Measurements from ENCODE around the gene VWA2. TPM values are rescaled to one million over a fixed set of nuclear protein-coding genes. Genes with fewer than 3 reads are reported as not detected.
A peak's percentile ranks its signal among the peaks of the same experiment; 100 is the strongest.

Gene VWA2
- total RNA-seq, 1 donor from 2014 or later = not detected

GRCh38 chr10:114295393-114295792, 56.3 kb downstream of the VWA2 start:
- Histone ChIP-seq H3K27me3 (no peaks in the 10 kb centered on the region), H3K36me3 (peaks cover 21 to 54% of the 10 kb centered on the region in 2 donors), H3K4me1 (no peaks in the 10 kb centered on the region), H3K4me3 (no peak overlapping the region), H3K9me3 (peaks cover 7 to 16% of the 10 kb centered on the region in 2 donors), H3K27ac (no peak overlapping the region)
- intact Hi-C loops (cut with DNase I) = no loop called here
- no peak for DNase-seq (ENCODE audit: low spot score in 2 of 2)
- no peak for TF ChIP-seq CTCF (IDR thresholded peaks at IDR 0.05)

- no peak overlapping the region for H3K27ac ChIP-seq
- no peak overlapping the region for H3K4me3 ChIP-seq
- intact Hi-C loops (cut with DNase I) = no loop called here
- TF ChIP-seq CTCF (IDR thresholded peaks at IDR 0.05) = no peak
- peaks cover 21 to 59% of the 10 kb centered on the region in 2 donors for H3K36me3 ChIP-seq
- DNase-seq (ENCODE audit: low spot score in 2 of 2) = no peak
- H3K27me3 ChIP-seq = no peaks in the 10 kb centered on the region
- H3K9me3 ChIP-seq = peaks cover 7 to 16% of the 10 kb centered on the region in 2 donors
- peaks cover 0 to 5% of the 10 kb centered on the region in 2 donors for H3K4me1 ChIP-seq
Measured at GRCh38 chr10:114297136-114297705, 58.2 kb downstream of the VWA2 start.

- no peak for TF ChIP-seq CTCF (IDR thresholded peaks at IDR 0.05)
- Histone ChIP-seq H3K4me3 (no peak overlapping the region), H3K9me3 (peaks cover 7 to 13% of the 10 kb centered on the region in 2 donors), H3K36me3 (peaks cover 21 to 54% of the 10 kb centered on the region in 2 donors), H3K27me3 (no peaks in the 10 kb centered on the region), H3K27ac (no peak overlapping the region), H3K4me1 (peaks cover 0 to 19% of the 10 kb centered on the region in 2 donors)
- DNase-seq (ENCODE audit: low spot score in 2 of 2) = no peak
- intact Hi-C loops (cut with DNase I) = loop anchor here (5.0 kb wide), 2 partner anchors 157 to 252 kb away; no protein-coding TSS in a partner anchor
Measured at GRCh38 chr10:114300036-114300645, 61.1 kb downstream of the VWA2 start.

- intact Hi-C loops (cut with DNase I) = loop anchor here (5.0 kb wide), 2 partner anchors 156 to 251 kb away; no protein-coding TSS in a partner anchor
- no peak for TF ChIP-seq CTCF (IDR thresholded peaks at IDR 0.05)
- Histone ChIP-seq H3K9me3 (peaks cover under 1 to 2% of the 10 kb centered on the region in 2 donors), H3K27ac (no peak overlapping the region), H3K36me3 (peaks cover 16 to 43% of the 10 kb centered on the region in 2 donors), H3K4me3 (no peak overlapping the region), H3K27me3 (no peaks in the 10 kb centered on the region), H3K4me1 (peaks cover 0 to 19% of the 10 kb centered on the region in 2 donors)
- DNase-seq (ENCODE audit: low spot score in 2 of 2) = no peak
Measured at GRCh38 chr10:114301177-114301576, 62.1 kb downstream of the VWA2 start.

- TF ChIP-seq CTCF (IDR thresholded peaks at IDR 0.05) = no peak
- no peak for DNase-seq (ENCODE audit: low spot score in 2 of 2)
- H3K4me3 ChIP-seq = no peak overlapping the region
- peaks cover 7 to 34% of the 10 kb centered on the region in 2 donors for H3K36me3 ChIP-seq
- H3K4me1 ChIP-seq = peaks cover 0 to 25% of the 10 kb centered on the region in 2 donors
- no peaks in the 10 kb centered on the region for H3K27me3 ChIP-seq
- no peaks in the 10 kb centered on the region for H3K9me3 ChIP-seq
- intact Hi-C loops (cut with DNase I) = loop anchor here (5.0 kb wide), 2 partner anchors 155 to 250 kb away; no protein-coding TSS in a partner anchor
- H3K27ac ChIP-seq = peak overlapping the region; percentile 12 to 58
Measured at GRCh38 chr10:114301951-114302710, 63.1 kb downstream of the VWA2 start.
